ENCODE data around the gene RCVRN.
"Not testable (repeated sequence)": the region's sequence is repeated elsewhere in the genome, so short reads cannot be mapped to it uniquely, and the experiment has no call there.

Gene RCVRN

GRCh38 chr17:9921216-9921615, 16.1 kb upstream of the RCVRN start:
- DNase-seq, result not testable (repeated sequence)

GRCh38 chr17:9918804-9919352, 13.8 kb upstream of the RCVRN start:
- no peak for DNase-seq

GRCh38 chr17:9918352-9918751, 13.3 kb upstream of the RCVRN start:
- no peak for DNase-seq

- DNase-seq, result no peak
These were observed 12.7 kb upstream of the RCVRN start for GRCh38 chr17:9917801-9918200.

GRCh38 chr17:9917131-9917530, 12.1 kb upstream of the RCVRN start:
- DNase-seq, result no peak

- DNase-seq, result no peak
These were observed 11.0 kb upstream of the RCVRN start for GRCh38 chr17:9916108-9916507.

- DNase-seq, result no peak
These were observed 8.4 kb upstream of the RCVRN start for GRCh38 chr17:9913476-9913875.

GRCh38 chr17:9912121-9913099, 7.3 kb upstream of the RCVRN start:
- no peak for DNase-seq

- DNase-seq, result no peak
These were observed 6.0 kb upstream of the RCVRN start for GRCh38 chr17:9911089-9911488.

- DNase-seq, result no peak
These were observed 3.6 kb upstream of the RCVRN start for GRCh38 chr17:9908649-9909042.

- DNase-seq, result no peak
These were observed 3.0 kb upstream of the RCVRN start for GRCh38 chr17:9907883-9908648.

GRCh38 chr17:9907131-9907530, 2.1 kb upstream of the RCVRN start:
- DNase-seq, result no peak

GRCh38 chr17:9906616-9907015, 1.5 kb upstream of the RCVRN start:
- DNase-seq, result no peak

GRCh38 chr17:9905902-9906301, 831 bp upstream of the RCVRN start:
- no peak for DNase-seq

- no peak for DNase-seq
These were observed 594 bp downstream of the RCVRN start for GRCh38 chr17:9904277-9905077.

GRCh38 chr17:9902120-9902519, 3.0 kb downstream of the RCVRN start:
- no peak for DNase-seq

- no peak for DNase-seq
These were observed 4.3 kb downstream of the RCVRN start for GRCh38 chr17:9900784-9901183.

- DNase-seq, result no peak
These were observed 5.0 kb downstream of the RCVRN start for GRCh38 chr17:9900044-9900594.

- DNase-seq, result no peak
These were observed 5.6 kb downstream of the RCVRN start for GRCh38 chr17:9899280-9900043.

- DNase-seq, result no peak
These were observed 6.3 kb downstream of the RCVRN start for GRCh38 chr17:9898812-9899211.

GRCh38 chr17:9897372-9897968, 7.6 kb downstream of the RCVRN start:
- no peak for DNase-seq

All from NCI-H2029 (cell line).